ENCODE data around the gene ID3.

The ID3 gene

DNA sequence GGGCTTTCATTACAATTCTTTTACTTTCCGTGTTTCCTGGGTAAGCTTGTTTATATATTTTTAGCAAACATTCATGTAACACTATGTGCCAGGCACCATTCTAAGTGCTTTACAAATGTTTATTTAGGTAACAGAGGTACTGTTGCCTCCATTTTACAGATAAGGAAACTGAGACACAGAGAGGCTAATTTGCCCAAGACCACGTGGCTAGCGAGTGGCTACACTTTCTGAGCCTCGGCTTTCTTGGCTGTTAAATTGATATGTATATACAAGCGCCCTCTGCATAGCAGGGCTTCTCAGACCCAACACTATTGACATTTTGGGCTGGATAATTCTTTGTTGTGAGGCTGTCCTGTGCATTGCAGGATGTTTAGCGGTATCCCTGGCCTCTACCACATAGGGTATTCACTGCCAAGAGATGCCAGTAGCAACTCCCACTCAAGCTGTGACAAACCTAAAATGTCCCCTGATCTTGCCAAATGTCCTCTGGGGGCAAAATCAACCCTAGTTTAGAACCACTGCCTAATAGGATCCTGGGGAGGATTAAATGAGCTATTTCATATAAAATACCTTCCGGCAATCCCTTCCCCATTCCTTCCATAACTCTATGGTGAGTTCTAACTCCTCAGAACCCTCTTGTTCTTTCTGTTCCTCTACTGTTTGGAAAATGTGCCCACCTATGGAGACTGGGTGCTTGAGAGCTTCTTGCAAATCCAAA lies 17.2 kb upstream of the ID3 start:
- TF ChIP-seq, protein P1, sequence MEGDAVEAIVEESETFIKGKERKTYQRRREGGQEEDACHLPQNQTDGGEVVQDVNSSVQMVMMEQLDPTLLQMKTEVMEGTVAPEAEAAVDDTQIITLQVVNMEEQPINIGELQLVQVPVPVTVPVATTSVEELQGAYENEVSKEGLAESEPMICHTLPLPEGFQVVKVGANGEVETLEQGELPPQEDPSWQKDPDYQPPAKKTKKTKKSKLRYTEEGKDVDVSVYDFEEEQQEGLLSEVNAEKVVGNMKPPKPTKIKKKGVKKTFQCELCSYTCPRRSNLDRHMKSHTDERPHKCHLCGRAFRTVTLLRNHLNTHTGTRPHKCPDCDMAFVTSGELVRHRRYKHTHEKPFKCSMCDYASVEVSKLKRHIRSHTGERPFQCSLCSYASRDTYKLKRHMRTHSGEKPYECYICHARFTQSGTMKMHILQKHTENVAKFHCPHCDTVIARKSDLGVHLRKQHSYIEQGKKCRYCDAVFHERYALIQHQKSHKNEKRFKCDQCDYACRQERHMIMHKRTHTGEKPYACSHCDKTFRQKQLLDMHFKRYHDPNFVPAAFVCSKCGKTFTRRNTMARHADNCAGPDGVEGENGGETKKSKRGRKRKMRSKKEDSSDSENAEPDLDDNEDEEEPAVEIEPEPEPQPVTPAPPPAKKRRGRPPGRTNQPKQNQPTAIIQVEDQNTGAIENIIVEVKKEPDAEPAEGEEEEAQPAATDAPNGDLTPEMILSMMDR (IDR thresholded peaks at IDR 0.05), result no peak
- DNase-seq (ENCODE audit: low spot score), result no peak
- peak overlapping the region; percentile 65 for H3K4me3 ChIP-seq
- peak overlapping the region; percentile 86 to 92 for H3K27ac ChIP-seq

DNA sequence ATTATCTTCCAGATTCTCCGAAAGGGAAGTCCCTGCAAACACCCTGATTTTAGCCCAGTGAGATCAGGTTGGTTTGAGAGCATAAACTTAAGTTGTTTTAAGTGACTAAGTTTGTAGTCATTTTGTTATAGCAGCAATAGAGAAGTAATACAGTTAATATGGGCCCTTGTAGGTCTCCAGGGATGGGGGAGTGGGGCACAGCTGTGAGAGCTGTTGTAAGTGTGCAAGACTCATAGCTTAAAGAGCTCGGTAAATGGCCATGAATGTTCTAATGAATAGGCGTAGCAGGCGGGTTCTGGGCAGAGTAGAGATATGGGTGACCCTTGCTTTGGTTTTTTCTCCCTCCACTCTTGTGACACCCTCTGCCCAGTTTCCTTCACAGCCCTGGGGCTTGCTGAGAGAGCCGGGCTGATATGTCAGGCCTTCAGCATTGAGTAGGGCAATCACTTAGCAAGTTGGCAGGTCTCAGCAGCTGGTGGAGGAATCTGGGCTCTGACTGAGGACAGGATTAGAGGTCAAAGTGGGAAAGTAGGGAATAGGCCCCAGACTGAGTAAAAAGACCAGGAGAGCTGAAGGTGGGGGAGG lies 16.0 kb upstream of the ID3 start:
- no peak overlapping the region for H3K4me3 ChIP-seq
- TF ChIP-seq, protein P1 (IDR thresholded peaks at IDR 0.05), result no peak
- DNase-seq (ENCODE audit: low spot score), result no peak
- peak overlapping the region; percentile 86 to 92 for H3K27ac ChIP-seq

DNA sequence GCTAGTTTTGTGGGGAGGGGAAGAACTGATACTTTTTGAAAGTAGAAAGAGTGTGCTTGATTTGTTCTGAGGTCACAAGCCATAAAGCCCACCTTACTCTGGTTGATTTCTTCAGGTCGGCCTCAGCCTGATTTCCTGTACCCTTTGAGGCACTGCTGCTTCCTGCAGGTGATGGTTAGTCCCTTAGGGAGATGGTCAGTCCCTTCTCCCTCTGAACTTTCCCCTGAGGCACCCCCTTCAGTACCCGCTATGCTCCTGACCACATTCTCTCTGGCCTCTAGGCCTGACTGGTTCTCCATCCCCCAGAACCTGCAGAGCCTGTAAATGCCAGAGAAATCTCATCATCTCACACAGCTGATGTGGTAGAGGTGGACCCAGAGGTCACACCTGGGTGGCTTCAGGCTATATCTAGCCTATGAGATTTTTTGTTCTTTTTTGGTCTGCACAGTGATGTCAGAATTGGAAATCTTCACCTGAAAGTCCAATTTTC lies 15.0 kb upstream of the ID3 start:
- TF ChIP-seq, protein P1 (IDR thresholded peaks at IDR 0.05), result no peak
- no peak for DNase-seq (ENCODE audit: low spot score)
- Histone ChIP-seq H3K27ac (peak overlapping the region; percentile 86 to 92), H3K4me3 (no peak overlapping the region)

DNA sequence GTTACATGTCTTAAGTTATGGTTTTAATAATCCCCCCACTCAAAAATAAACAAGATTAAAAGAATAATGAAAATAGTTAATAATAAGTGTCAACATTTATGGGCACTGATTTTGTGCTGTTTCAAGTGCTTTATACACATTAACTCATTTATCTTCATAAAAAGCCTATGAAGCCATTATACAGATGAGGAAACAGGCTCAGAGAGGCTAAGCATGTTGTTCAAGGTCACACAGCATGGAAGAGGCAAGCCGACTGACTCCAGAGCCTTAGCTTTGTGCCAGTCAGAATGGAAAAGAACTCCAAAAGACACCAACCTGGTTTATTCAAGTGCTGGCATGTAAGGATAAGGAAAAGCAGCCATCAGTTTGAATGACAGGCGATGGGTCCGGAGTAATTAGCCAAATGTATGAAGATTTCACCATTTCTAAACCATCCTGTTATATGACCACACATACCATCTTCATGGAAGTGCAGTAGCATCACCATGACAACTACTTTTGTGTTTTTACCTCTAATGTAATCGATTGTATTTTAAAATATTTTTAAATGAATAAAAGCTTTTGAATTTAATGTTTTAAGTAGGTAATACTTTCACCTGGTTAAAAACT lies 14.4 kb upstream of the ID3 start:
- peak overlapping the region; percentile 40 to 92 for H3K27ac ChIP-seq
- TF ChIP-seq, protein P1 (IDR thresholded peaks at IDR 0.05), result no peak
- no peak for DNase-seq (ENCODE audit: low spot score)
- H3K4me3 ChIP-seq, result no peak overlapping the region

DNA sequence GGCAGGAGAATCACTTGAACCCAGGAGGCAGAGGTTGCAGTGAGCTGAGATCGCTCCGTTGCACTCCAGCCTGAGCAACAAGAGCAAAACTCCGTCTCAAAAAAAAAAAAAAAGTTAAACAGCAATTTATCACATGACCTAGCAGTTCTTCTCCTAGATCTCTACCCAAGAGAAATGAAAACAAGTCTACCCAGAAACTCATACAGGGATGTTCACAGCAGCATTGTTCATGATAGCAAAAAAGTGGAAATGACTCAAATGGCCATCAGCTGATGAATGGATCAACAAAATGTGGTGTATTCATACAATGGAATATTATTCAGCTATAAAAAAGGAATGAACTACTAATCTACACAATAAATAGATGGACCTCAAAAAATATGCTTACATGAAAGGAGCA lies 12.2 kb upstream of the ID3 start:
- no peak overlapping the region for H3K4me3 ChIP-seq
- DNase-seq (ENCODE audit: low spot score), result no peak
- TF ChIP-seq, protein P1 (IDR thresholded peaks at IDR 0.05), result no peak
- no peak overlapping the region for H3K27ac ChIP-seq

DNA sequence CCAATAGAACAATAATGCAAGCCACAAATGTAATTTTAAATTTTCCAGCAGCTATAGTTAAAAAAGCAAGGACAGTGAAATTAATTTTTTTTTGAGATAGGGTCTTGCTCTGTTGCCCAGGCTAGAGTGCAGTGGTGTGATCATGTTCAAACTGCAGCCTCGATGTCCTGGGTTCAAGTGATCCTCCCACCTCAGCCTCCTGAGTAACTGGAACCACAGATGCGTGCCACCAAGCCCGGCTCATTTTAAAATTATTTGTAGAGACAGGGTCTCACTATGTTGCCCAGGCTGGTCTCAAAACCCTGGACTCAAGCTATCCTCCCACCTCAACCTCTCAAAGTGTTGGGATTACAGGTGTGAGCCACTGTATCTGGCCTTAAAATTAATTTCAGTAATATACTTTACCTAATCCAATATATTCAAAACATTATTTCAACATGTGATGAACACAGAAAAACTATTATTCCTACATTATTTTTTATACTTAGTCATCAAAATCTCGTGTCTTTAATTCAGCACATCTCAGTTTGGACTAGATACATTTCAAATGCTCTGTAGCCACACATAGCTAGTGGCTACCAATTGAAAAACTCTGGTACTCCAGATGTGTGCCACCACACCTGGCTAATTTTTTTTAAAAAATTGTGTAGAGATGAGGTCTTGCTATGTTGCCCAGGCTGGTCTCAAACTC lies 10.8 kb upstream of the ID3 start:
- Histone ChIP-seq H3K4me3 (no peak overlapping the region), H3K27ac (peak overlapping the region; percentile 87 to 94)
- DNase-seq (ENCODE audit: low spot score), result no peak
- TF ChIP-seq, protein P1 (IDR thresholded peaks at IDR 0.05), result no peak

All from coronary artery (tissue), 2 donors.